C4-2B (cell line): ENCODE data around the gene ASTN1.
A peak's percentile ranks its signal among the peaks of the same experiment; 100 is the strongest.

Source experiments
- H3K27ac ChIP-seq: fragments of 450-650 bp; 2 replicates; pipeline ENCODE4 v1.5.1; 2017
- CTCF ChIP-seq: fragments of 450-650 bp; conservative IDR thresholded peaks from 2 replicates; pipeline ENCODE4 v1.5.1; 2017; ENCODE audit warnings: mild to moderate bottlenecking
- ZFX ChIP-seq: fragments of 450-650 bp; IDR thresholded peaks from 2 replicates; pipeline ENCODE4 v1.6.1; 2017

ASTN1 gene

GRCh38 chr1:176963181-176963580, 201.3 kb downstream of the ASTN1 start:
- TF ChIP-seq CTCF (no peak), ZFX (no peak)
- H3K27ac ChIP-seq: no peak overlapping the region

- TF ChIP-seq ZFX: no peak
- TF ChIP-seq CTCF: no peak
These were observed 202.8 kb downstream of the ASTN1 start for GRCh38 chr1:176961678-176962077.

GRCh38 chr1:176959191-176959820, 205.2 kb downstream of the ASTN1 start:
- no peak overlapping the region for H3K27ac ChIP-seq
- no peak for TF ChIP-seq ZFX
- no peak for TF ChIP-seq CTCF

More at GRCh38 chr1:176961678-176962077, 202.8 kb downstream of the ASTN1 start:
- H3K27ac ChIP-seq: no peak overlapping the region

GRCh38 chr1:176957603-176958002, 206.9 kb downstream of the ASTN1 start:
- no peak overlapping the region for H3K27ac ChIP-seq

GRCh38 chr1:176954242-176954641, 210.3 kb downstream of the ASTN1 start:
- H3K27ac ChIP-seq: no peak overlapping the region
- TF ChIP-seq CTCF (peak; percentile 50), ZFX (no peak)

More at GRCh38 chr1:176957603-176958002, 206.9 kb downstream of the ASTN1 start:
- no peak for TF ChIP-seq CTCF
- no peak for TF ChIP-seq ZFX

- no peak for TF ChIP-seq CTCF
- TF ChIP-seq ZFX: no peak
- H3K27ac ChIP-seq: no peak overlapping the region
These were observed 213.7 kb downstream of the ASTN1 start for GRCh38 chr1:176950736-176951324.

- TF ChIP-seq CTCF: peak; percentile 97
- TF ChIP-seq ZFX: no peak
- H3K27ac ChIP-seq: no peak overlapping the region
These were observed 215.4 kb downstream of the ASTN1 start for GRCh38 chr1:176949033-176949662.
